A172 (cell line): ENCODE measurements around the gene TTLL7. TPM values are rescaled to one million over a fixed set of nuclear protein-coding genes. Genes with fewer than 3 reads are reported as not detected.

ENCODE experiments used
- DNase-seq: peaks from one replicate; pipeline ENCODE4 v3.0.0-alpha.2; 2015; ENCODE audit warnings: low spot score
- total RNA-seq: library from RNA; depleted of rRNA; stranded (reverse); fragments of >200 nt; shearing (Covaris generic); gene quantifications from 2 replicates; pipeline ENCODE4 v1.2.3, GENCODE V29; 2014

Gene TTLL7
- total RNA-seq, 1 experiment from 2014 or later = 17.2 TPM

DNA sequence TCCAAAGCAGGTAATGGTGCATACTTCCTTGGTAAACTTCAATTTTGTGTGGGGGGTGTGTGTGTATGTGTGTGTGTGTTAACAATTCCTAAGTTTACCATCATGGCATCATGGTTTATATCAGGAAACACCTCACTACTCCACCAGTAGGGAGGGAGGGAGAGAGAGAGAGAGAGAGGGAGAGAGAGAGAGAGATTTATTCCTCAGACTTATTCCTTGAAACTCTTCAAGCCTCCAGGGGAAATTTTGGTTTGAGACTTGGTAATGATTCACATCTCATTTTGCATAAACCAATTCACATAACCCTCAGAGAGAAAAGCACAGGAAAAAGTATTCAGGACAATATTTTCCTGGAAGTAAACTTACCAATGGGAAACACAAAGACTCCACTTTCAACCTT is 115.0 kb downstream of the TTLL7 start:
- DNase-seq = no peak

DNA sequence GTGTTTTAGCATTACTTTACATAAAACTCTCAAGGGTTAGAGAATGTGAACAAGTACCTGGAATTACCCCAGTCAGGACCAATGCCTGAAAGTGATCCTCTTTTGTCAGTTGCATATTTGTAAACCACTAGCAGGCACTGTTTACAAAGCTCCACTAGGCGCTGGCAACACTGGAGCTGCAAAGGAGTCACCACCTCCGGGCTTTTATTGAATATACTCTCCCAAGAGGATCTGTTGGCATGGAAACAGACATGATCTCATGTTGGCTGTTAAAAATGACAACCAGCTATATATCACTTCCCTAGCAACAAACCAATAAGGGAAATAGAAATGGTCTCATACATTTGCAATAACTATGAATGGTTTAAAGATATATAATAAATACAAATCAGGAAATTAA is 116.0 kb downstream of the TTLL7 start:
- peak; percentile 0 for DNase-seq

DNA sequence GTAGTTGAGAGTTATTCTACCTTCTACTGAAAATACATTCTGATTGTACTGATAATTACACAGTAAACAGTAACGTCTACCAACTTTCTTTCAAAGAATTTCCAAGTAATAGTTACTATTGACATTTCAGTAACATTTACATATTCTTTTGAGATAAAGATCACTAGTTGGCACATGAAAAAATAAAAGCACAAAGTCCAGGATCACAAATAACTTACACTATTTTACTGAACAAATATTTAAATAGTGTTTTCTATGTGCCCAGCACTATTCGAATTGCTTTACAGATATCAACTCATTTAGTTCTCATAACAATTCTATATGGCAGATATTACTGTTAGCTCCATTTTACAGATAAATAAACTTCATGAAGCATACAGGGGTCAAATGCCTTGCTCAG is 126.4 kb downstream of the TTLL7 start:
- DNase-seq = no peak

DNA sequence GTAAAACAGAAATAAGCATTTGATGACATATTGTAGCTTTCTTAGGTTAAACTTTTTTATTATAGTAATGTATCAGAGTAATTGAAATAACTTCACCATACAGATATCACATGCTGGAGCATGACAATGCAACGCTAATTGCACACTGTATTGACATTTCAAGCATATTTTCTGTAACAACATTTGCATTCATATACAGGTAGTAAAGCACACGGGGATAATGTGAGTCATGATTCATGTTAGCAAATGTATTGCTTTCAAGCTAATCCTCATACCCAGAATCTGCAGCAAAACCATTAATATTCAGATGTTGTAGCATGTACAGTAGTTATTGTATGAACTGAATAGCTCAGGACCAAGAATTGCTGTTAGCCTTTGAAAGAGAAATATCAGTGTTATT is 133.9 kb downstream of the TTLL7 start:
- DNase-seq = no peak

DNA sequence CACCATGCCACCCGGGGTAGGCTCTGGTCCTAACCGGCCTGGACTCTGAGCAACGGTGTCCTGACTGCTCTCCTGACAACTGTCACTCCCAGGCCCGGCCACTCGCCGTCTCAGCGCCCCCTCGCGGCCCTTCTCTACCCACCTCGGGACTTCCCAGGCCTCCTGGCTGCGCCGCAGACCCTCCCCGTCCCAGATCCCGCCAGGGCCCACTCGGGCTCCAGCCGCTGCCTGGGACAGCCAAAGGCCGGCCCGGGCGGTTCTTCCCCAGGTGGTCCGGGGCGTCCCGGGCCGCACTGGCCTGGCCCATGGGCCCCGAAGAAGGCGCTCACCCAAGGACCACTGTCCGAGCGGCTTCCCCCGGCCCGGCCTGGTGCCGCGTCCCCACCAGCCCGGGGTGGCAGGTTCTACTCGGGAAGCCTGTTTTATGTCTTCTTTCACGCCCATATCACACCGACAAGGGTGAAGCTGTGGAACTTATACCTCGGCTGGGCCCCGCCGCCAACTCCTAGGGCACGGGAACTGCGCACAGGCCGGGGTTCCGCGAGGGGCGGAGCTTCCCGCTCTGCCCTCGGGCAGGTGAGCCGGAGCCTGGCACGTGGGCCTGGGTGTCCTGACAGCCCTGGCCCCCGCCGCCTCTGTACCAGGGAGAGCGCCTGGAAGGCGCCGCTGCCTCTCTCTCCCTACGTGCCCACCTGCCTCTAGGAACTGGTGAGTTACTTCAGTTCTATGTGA is 138.3 kb downstream of the TTLL7 start:
- no peak for DNase-seq

DNA sequence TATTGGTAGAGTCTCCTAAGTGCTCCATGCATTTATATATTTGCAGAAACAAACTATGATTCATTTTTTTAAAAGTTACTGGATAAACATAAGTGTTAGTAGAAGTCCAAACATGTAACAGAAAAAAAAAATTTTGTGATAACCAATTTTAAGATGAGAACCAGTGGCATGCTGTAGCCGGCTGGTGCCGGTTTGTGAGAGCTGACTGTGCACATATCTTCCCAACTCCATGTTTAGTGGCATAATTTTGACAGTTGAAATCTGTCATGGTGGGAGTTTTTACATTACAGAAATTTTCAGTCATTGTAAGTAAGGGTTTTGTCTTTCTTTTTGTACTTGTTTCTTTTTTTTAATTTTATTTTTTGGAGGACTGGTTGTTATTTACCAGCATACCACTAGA is 141.2 kb downstream of the TTLL7 start:
- DNase-seq = no peak

DNA sequence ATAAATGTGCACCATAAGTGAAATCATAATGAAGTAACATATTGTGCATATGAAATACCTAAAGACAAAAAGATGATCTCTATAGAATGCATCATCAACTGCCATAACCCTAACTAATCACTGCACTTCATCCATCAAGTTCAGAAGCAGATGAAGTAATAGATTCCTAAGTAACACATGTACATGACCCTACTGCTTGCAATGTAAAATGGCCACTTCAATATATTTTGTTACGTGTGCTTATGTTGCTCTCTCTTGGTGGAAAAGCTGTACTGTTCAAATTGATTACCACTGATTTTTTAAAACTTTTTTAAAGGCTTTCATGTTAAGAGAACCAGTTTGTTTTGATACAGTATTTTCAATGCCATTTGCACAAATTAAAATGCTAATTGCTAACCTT is 141.8 kb downstream of the TTLL7 start:
- no peak for DNase-seq

DNA sequence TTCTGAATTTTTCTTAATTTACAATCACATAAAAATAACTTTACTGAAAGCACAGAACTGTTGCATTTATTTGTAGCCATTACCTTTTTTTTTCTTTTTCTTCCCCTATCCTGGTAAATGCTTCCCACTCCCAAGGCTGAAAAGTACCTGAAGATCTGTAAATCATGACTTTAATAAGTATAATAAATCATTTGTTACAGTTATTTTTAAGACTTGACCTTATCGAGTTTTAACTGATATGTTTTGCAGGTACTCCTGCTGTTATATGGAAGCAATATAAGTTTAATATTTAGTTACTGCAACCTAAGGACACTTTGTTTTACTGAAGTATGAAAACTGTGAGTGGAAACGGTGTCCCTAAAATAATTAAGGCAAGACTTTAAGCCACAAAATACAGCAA is 142.6 kb downstream of the TTLL7 start:
- no peak for DNase-seq

DNA sequence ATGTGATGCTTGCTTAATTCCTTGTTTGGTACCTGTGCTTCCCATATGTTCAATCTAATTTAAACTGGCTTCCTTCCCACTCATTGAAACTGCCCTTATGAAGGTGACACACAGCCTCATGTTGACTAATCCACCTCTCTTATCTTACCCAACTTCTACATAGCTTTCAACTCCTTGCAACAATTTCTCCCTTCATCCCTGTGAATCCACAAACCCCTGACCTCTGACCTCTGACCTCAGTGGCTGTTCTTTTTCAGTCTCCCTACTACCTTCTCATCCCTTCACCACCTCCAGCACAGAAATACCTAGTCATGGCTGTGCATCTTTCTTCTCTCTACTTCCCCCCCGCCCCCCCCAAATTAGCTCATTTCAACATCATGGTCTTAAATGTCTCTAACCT is 144.5 kb downstream of the TTLL7 start:
- DNase-seq = no peak

DNA sequence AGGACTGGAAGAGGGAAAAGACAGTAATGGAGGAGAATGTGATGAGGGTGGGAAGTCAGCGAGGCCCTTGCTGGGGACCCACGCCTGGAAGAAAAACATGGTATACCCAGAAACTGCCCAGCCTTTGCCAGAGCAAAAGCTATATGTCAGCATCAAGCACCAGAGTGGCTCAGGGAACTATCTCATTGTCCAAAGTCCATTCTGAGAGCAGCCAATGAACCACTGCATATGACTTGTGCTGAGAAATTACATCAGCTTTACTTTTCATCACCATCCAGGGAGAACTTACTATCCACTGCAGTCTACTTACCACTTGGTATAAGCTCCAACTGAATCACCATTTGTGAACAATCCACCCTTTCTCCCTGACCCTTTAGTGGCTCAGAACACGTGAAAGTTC is 148.1 kb downstream of the TTLL7 start:
- DNase-seq = no peak

DNA sequence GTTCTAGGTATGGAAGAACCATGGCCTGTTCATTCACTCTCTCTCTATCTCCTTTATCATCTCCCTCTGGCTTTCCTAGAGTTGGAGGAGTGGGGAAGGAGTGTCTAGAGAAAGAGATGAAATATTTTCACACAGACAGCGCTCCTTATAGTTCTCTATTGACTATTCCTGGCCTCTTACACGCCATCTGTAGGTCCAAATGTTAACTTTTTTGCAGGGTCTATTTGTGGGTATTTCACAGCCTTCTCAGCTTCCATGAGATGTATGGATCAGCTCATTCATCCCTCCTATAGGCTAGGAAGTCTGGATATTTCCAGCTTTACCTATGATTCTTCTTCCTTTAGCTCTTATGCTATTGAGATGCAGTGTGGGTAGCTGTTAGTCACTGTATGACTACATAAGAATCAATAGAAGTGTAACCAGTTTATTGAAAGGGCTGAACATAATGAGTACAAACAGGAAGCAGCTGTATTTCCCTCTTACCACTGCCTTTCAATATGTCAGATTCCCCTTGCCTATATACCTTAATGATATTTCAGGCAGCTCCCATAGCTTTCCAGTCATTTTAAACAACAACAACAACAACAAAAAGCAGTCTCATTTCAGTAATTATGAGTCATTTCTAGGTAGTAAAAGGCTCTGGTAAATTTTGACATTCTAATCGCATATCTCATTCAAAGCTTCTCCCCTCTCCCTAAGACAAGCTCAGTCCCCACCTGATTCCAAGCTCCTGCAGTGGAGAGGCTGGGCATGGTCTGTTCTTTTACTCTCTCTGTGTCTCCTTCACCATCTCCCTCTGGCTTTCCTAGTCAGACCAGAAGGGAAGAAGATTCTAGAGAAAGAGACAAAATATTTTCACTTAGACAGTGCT is 149.5 kb downstream of the TTLL7 start:
- DNase-seq = no peak

DNA sequence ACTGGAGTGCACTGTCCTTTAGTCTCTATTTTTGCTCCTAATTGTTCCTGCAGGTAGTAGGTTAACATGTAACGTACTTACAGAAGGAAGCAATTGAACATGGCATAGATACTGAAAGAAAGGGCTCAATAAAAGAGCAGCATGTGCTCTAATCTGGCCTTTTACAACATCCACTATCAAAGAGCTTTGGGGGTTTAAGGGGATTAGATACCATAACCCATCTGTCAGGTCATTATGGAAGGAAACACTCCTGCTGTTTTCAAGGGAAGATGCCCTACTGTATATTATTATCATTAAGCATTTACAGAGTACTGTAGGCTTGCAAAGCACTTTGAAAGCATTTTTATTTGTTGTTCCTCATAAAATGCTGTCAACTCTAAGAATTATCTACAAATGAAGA is 152.8 kb downstream of the TTLL7 start:
- DNase-seq = no peak

DNA sequence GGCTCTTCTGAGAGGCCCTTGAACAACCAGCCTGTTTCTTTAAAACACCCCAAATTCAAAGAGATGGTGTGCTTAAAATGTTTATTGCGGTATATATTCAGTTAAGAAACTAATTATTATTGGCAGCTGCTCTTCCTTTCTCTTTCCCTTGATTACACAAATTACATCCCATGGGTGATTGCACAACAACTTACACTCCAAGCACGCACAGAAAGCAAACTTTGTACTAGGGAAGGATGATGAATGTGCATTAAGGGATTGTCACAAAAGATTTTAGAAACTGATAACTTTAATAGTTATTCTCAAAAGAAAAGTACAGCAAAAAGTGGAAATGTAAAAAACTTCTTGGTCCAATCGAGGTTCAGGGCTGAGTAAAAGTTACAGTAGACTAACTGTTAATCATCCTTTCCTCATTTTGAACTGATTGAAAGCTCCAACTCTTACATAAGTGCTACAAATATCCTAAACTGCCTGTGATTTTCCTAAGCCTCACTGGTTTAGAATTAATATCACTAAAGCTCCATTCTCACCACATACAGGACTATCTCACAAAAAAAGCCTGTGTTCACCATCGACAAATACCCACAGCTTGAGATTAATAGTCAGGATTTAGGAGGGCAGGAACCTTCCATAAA is 153.4 kb downstream of the TTLL7 start:
- no peak for DNase-seq

DNA sequence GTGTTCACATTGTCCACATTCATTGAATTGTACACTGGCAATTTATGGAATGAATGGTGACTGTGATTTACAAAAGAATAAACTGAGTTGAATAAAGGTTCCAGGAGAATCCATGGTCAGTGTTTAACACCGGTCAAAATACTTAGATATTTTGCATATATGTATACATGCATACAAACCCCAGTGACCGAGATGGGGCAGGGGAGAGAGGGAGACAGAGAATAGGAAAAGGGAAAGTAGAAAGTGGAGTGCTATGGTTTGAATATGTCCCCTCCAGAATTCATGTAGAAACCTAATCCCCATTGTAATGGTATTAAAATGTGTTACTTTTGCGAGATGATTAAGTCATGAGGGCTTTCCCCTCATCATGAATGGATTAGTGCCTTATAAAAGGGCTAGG is 154.4 kb downstream of the TTLL7 start:
- no peak for DNase-seq

DNA sequence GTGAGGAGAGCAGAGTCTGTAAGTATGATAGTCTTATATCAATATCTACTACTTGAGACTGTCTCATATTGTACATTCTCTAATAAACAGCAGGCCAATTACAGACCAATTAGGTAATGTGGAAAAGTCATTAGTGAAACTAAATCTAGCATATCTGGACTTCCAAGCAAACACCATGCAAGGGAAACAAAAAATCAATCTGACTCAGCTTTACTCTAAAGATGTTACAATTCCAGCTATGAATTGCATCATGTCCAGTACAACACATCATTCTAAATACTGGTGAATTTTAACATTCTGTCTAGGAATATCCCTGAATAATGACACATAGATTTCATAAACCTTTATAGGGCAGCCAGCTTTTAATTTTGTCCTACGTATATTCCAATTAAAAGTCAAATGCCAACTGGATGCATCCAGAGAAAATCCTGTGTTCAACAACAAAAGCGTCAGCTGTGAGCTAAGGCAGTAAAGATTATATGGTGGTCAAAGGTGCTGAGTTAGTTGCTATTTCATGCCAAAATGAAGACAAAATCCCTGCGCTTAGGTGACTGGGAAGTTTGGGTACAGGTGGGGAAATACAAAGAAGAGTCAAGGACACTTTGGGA is 159.3 kb downstream of the TTLL7 start:
- no peak for DNase-seq

DNA sequence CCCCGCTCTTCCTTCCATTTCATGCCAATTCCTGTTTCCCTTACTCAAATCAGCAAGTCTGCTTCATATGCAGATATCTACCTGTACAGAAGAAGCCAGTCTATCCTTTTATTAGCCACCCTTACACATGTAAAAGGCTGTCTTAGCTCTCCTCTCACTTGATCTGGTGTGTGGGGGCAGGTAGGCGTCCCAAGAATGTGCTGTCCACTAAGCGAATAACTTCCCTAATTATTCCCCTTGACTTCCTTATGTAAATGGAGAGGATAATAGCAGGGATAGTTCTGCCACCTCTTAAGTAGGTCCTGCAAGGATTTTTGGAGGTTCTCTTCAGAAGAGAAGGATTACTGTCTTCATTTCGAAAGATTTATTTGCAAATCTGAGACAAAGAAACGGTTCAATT is 160.4 kb downstream of the TTLL7 start:
- DNase-seq = no peak

DNA sequence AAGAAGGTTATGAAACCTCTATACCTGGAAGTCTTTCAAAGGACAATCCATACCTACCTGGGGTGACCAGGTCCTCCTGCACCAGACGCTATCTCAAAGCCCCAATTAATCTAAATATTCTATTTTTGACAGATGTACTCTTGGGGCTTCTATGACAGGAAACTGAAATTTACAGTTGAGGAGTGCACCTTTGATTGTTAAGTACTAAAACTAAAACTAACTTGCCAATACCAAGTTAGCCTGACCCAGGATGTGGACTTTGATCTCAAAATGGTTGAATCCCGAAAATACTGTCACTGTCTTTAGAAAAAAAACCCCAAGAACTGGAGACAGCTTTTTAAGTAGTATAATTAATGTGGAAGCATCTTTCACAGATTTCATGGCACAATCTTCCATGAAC is 162.4 kb downstream of the TTLL7 start:
- DNase-seq = no peak

DNA sequence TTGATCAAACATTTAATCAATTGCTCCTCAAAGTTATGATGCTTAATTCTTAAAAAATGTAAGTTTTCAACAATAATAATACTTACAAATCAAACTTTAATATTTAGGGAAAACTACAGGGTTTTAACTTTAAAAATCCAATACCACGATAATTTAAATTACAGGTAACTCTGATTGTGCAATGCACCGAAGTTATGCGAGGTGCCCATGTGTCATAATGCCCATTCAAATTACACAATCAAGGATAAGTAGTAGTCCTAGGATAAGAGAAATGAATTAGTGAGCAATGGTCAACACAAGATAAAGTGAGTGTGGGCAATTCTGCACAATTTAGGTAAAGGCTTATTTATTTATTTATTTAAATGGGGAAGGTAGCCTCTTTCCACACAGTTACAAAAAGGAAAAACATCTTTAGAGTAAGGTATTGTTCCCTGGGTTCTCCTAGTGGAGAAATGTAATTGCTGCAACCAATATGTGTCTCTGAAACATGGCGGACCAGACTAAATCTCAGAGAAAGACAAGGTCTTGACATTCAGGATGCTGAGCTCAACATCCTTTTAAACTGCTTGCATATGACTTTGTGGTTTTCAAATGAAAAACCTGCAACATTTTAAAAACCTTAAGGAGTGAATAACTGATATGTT is 164.2 kb downstream of the TTLL7 start:
- DNase-seq = no peak

DNA sequence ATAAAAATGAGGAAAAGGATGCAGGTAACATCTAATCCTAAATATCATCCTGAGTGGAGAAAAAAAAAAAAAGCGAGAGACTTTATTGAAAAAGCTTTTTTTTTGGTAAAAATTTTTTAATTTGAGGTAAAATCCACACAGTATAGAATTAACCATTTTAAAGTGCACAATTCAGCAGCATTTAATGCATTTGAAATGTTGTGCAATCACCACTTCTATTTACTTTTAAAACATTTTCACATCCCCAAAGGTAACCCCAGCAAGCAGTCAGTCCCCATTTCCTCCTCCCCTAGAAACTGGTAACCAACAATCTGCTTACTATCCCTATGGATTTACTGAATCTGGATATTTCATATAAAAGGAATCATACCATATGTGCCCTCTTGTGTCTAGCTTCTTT is 166.7 kb downstream of the TTLL7 start:
- no peak for DNase-seq

DNA sequence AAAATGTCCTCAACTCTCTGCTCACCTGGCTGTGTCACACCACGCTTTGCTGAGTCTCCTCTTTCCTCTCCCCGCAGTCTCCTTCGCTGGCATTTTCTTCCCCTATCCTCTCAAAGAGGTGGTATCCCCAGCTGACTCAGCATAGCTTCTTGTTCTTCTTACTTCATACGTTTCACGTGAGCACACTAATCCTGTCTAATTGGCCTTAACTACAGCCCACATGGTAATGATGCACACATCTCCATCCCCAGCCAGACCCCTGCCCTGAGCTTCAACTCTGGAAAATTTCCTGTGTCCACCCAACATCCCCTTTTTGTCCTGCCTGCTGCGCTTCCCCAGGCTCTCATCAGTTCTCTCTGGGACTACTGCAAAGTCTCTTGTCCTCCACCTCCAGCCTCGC is 169.8 kb downstream of the TTLL7 start:
- DNase-seq = no peak

DNA sequence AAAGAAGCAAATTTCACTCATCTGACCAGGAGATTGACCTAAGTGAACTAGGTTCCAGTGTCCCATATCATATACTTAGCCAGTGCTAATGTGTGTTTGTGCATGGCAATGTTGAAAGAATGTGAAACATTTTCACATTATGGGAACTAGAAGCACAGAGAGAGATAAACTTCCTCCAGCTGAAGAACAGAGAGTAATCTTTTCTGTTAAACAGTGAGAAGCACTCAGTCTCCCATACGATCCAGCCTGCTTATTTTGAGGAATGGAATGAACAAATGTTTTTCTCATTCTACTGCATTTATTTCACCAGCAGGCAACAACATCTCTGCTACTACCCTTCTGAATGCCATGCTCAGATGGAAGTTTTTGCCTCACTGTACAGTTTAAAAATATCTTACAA is 170.5 kb downstream of the TTLL7 start:
- no peak for DNase-seq

DNA sequence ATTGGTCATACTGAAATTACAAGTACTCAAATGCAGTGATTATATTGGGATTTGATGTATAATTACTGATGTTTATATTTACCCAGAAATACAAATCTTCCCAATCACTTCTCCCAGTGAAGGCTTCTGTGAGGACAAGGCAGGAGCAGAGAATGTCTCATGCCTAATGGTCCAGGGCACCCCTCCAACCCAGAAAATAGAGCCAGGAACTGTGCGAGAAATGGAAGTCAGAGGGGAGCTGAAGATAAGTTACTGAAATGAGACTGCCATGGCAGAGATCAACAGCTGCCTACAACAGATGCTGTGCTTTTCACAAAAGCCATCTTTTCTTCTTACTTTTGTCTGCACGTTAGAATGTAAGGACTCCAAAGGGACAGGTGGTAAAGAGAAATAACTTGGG is 171.2 kb downstream of the TTLL7 start:
- DNase-seq = no peak
